Parathyroid adenoma (tissue), 2 donors: ENCODE results near the gene TNXB.

Experiments
- H2AFZ ChIP-seq: fragments of 300-600 bp; sonication (generic); one replicate; pipeline ENCODE4 v1.7.0; 2017; ENCODE audit warnings: antibody characterized with exemption, mild to moderate bottlenecking
- H3K27ac ChIP-seq: fragments of 300-600 bp; sonication (generic); one replicate; pipeline ENCODE4 v1.7.0; 2017
- H3K27me3 ChIP-seq: fragments of 300-600 bp; sonication (generic); one replicate; pipeline ENCODE4 v1.7.0; 2017; ENCODE audit warnings: low read length; ENCODE audit not compliant: control insufficient read depth, insufficient read depth
- H3K36me3 ChIP-seq: fragments of 300-600 bp; sonication (generic); one replicate; pipeline ENCODE4 v1.7.0; 2017; ENCODE audit warnings: low read length; ENCODE audit not compliant: control insufficient read depth, insufficient read depth
- H3K4me1 ChIP-seq: fragments of 300-600 bp; sonication (generic); one replicate; pipeline ENCODE4 v1.7.0; 2017; ENCODE audit warnings: control low read depth
- H3K4me2 ChIP-seq: fragments of 300-600 bp; sonication (generic); one replicate; pipeline ENCODE4 v1.7.0; 2017; ENCODE audit warnings: low read length
- H3K4me3 ChIP-seq: fragments of 300-600 bp; sonication (generic); one replicate; pipeline ENCODE4 v1.7.0; 2017; ENCODE audit warnings: low read depth, low read length
- H3K79me2 ChIP-seq: fragments of 300-600 bp; sonication (generic); one replicate; pipeline ENCODE4 v1.7.0; 2017; ENCODE audit warnings: control low read depth
- H3K9ac ChIP-seq: fragments of 300-600 bp; sonication (generic); one replicate; pipeline ENCODE4 v1.7.0; 2017; ENCODE audit warnings: mild to moderate bottlenecking
- H3K9me3 ChIP-seq: fragments of 300-600 bp; sonication (generic); one replicate; pipeline ENCODE4 v1.7.0; 2017; ENCODE audit warnings: low read length; ENCODE audit not compliant: control insufficient read depth
- TF ChIP-seq, protein P1 (sequence below): fragments of 300-600 bp; sonication (generic); IDR thresholded peaks from one replicate; pipeline ENCODE4 v1.7.0; 2017; ENCODE audit warnings: antibody characterized with exemption, mild to moderate bottlenecking
- donor health status: primary hyperparathyroidism.

TNXB gene

DNA sequence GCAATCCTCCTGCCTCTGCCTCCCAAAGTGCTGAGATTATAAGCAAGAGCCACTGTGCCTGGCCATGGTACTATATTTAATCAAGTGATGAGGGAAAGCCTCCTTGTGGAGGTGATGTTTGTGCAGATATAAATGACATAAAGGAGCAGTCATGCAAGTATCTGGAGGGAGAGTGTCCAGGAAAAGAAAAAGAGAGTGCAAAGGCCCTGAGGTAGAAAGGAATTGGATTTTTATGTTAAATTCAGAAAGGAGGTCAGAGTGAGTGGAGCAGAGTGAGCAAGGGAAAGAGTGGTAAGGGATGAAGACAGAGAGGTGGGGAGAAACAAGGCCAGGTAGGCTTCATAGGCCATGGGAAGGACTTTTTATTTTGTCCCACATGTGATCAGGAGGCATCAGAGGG lies 28.3 kb upstream of the TNXB start:
- no peaks in the 10 kb centered on the region for H3K27me3 ChIP-seq
- H3K4me1 ChIP-seq = peaks cover 10% of the 10 kb centered on the region
- no peaks in the 10 kb centered on the region for H3K9me3 ChIP-seq
- H3K36me3 ChIP-seq = no peaks in the 10 kb centered on the region
- H3K27ac ChIP-seq = no peak overlapping the region
- no peak overlapping the region for H3K4me2 ChIP-seq
- no peak overlapping the region for H2AFZ ChIP-seq
- TF ChIP-seq, protein P1, sequence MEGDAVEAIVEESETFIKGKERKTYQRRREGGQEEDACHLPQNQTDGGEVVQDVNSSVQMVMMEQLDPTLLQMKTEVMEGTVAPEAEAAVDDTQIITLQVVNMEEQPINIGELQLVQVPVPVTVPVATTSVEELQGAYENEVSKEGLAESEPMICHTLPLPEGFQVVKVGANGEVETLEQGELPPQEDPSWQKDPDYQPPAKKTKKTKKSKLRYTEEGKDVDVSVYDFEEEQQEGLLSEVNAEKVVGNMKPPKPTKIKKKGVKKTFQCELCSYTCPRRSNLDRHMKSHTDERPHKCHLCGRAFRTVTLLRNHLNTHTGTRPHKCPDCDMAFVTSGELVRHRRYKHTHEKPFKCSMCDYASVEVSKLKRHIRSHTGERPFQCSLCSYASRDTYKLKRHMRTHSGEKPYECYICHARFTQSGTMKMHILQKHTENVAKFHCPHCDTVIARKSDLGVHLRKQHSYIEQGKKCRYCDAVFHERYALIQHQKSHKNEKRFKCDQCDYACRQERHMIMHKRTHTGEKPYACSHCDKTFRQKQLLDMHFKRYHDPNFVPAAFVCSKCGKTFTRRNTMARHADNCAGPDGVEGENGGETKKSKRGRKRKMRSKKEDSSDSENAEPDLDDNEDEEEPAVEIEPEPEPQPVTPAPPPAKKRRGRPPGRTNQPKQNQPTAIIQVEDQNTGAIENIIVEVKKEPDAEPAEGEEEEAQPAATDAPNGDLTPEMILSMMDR = no peak
- no peaks in the 10 kb centered on the region for H3K79me2 ChIP-seq
- no peak overlapping the region for H3K9ac ChIP-seq
- H3K4me3 ChIP-seq = no peak overlapping the region

DNA sequence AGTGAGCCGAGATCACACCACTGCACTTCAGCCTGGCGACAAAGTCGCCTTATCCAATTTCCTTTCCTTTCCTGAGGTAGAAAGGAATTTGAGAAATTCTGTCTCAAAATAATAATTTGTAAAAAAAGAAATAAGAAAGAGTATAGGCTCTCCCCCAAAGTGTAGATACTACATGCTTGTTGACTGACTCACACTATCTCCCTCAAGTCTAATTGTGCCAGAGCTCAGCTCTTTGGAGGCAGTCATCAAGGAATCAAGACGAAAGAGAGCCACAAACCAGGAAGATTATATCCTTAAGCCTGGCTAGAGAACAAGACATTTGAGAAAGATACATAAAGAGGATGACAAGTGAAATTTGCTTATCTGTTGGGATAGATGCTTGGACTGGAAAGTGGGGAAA lies 24.6 kb upstream of the TNXB start:
- Histone ChIP-seq H3K27ac (no peak overlapping the region), H3K4me2 (no peak overlapping the region), H3K79me2 (no peaks in the 10 kb centered on the region), H3K4me3 (no peak overlapping the region), H3K9me3 (no peaks in the 10 kb centered on the region), H3K9ac (no peak overlapping the region), H3K4me1 (peaks cover 4% of the 10 kb centered on the region), H2AFZ (no peak overlapping the region), H3K27me3 (no peaks in the 10 kb centered on the region), H3K36me3 (no peaks in the 10 kb centered on the region)
- TF ChIP-seq, protein P1 = no peak

DNA sequence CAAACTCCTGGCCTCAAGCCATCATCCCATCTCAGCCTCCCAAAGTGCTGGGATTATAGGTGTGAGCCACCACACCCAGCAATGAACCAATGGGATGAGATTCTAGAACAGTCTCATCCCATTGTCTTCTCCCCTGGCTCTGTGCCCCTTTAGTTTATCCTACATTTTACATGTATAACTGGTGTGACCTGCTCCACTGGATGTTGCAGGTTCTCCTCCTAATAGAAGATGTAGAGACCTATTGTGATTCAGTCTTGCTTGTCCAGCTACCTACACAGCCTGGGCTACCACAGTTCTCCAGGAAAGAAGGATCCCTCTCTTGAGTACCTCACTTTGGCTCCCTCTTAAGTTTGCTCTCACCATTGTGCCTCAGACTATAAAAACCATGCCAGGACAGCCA lies 23.0 kb upstream of the TNXB start:
- no peaks in the 10 kb centered on the region for H3K27me3 ChIP-seq
- peaks cover 12% of the 10 kb centered on the region for H3K4me1 ChIP-seq
- H2AFZ ChIP-seq = no peak overlapping the region
- no peak overlapping the region for H3K27ac ChIP-seq
- no peak overlapping the region for H3K9ac ChIP-seq
- no peaks in the 10 kb centered on the region for H3K9me3 ChIP-seq
- H3K79me2 ChIP-seq = peaks cover 5% of the 10 kb centered on the region
- no peak overlapping the region for H3K4me2 ChIP-seq
- no peaks in the 10 kb centered on the region for H3K36me3 ChIP-seq
- no peak overlapping the region for H3K4me3 ChIP-seq
- TF ChIP-seq, protein P1 = no peak

DNA sequence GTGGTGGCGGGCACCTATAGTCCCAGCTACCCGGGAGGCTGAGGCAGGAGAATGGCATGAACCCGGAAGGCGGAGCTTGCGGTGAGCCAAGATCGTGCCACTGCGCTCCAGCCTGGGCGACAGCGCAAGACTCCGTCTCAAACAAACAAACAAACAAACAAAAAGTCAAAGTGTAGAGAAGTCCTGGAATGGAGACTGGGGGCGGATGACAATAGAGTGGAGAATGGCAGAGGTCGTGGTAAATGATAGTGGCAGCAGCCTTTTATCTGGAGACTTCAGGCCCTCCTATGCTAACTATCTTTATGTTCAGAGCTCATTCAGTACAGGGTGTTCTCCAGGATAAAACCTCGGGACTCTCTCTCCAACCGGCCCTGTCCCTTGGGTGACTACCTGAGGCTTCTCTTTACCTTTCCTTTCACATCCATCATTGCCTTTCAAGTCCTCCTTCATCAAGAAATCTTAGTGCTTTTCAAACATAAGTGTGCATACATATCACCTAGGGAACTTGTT lies 22.4 kb upstream of the TNXB start:
- TF ChIP-seq, protein P1 = no peak
- no peaks in the 10 kb centered on the region for H3K36me3 ChIP-seq
- H3K79me2 ChIP-seq = peaks cover 10% of the 10 kb centered on the region
- no peak overlapping the region for H3K9ac ChIP-seq
- peaks cover 18% of the 10 kb centered on the region for H3K4me1 ChIP-seq
- no peaks in the 10 kb centered on the region for H3K9me3 ChIP-seq
- H3K27me3 ChIP-seq = no peaks in the 10 kb centered on the region
- no peak overlapping the region for H3K27ac ChIP-seq
- no peak overlapping the region for H3K4me3 ChIP-seq
- peak overlapping the region; percentile 2 for H2AFZ ChIP-seq
- no peak overlapping the region for H3K4me2 ChIP-seq
